HG03060 (cell line): ENCODE data around the gene FBXL16.

Experiments used
- ATAC-seq: cut with Tn5 transposase; IDR thresholded peaks from one replicate; pipeline ENCODE4 v1.9.1; 2021; ENCODE audit warnings: low read depth, moderate number of reproducible peaks; ENCODE audit not compliant: unreplicated experiment

Gene FBXL16

DNA sequence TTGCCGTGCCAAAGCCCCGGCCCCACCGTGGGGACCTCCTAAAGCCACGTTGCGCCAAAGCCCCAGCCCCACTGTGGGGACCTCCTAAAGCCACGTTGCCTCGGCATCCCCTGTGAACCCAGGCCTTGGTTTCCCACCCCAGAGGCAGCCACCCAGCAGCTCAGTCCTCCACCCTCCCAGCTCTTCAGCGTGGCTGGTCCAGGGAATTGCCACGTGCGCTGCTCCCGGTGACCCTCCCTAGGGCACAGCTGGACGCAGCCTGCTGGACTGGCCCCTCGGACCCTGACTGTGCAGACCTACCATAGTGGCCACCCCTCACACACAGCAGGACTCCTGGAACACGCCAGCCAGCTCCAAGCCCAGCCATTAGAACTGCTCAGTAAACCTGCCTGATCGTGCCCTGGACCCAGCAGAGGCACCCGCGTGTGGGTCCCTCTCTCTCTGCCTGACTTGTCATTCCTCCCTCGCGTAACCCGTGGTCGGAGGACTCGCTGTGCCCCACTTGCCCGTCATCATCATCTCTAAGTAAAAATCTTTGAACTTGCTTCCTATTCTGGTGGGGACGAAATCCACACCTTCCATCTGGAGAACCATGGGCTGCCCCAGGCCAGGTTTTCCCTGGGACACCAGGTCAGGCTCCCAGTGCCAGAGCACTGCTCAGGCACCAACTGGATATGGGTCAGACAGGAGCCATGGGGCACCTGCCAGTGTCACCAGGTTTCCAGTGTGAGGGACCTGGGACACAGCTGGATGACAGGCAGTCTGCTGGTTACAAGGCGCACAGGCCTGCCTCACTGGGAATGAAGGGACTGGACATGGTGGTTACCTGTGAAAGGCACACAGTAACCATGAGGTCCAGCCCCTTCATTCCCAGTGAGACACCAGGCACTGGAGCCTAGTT, 29.6 kb upstream of the FBXL16 start:
- no peak for ATAC-seq

- no peak for ATAC-seq
Measured at GRCh38 chr16:734208-734980, 28.8 kb upstream of the FBXL16 start.

- no peak for ATAC-seq
Measured at GRCh38 chr16:733382-734207, 28.0 kb upstream of the FBXL16 start.

GRCh38 chr16:732936-733335, 27.3 kb upstream of the FBXL16 start:
- no peak for ATAC-seq

GRCh38 chr16:732332-732731, 26.7 kb upstream of the FBXL16 start:
- ATAC-seq, result no peak

GRCh38 chr16:730666-731509, 25.3 kb upstream of the FBXL16 start:
- ATAC-seq, result no peak

DNA sequence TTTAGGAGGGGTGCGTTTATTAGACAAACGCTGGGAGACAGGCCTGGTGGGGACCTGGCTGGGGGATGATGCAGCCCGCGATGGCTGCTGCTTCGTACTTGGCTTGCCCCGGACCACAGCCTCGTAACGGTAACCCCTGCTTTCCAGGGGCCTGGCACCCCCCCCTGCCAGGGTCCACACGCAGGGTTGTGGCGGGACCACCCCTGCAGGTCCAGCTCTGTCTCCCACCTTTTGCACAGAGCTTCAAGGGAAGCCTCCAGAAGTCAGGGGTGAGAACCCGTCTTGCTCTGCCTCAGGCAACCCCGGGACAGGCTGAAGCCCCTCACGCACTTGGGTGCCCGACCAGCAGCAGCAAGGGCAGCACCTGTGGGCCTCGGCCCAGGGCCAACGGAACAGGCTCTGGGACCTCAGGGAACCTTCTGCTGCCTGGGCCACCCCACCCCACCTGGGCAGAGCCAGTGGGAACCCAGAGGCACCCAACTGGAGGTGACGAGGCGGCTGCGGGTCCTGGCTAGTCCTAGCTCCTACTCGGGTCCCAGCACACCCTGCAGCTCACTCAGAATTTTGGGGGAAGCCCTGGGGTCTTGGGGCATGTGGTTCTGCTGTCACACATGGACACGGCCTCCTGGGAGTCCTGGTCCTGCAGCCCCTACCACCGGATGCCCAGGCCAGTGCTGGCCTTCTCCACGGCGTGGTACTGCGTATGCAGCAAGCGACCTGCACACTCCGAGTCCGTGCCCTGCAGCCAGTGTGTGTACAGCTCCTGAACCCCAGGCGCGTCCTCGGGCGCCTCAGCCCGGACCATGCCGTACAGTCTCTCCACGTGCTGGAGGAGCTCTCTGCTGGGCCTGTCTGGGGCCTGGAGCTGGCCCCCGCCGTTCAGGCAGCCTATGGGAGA, 24.4 kb upstream of the FBXL16 start:
- no peak for ATAC-seq

DNA sequence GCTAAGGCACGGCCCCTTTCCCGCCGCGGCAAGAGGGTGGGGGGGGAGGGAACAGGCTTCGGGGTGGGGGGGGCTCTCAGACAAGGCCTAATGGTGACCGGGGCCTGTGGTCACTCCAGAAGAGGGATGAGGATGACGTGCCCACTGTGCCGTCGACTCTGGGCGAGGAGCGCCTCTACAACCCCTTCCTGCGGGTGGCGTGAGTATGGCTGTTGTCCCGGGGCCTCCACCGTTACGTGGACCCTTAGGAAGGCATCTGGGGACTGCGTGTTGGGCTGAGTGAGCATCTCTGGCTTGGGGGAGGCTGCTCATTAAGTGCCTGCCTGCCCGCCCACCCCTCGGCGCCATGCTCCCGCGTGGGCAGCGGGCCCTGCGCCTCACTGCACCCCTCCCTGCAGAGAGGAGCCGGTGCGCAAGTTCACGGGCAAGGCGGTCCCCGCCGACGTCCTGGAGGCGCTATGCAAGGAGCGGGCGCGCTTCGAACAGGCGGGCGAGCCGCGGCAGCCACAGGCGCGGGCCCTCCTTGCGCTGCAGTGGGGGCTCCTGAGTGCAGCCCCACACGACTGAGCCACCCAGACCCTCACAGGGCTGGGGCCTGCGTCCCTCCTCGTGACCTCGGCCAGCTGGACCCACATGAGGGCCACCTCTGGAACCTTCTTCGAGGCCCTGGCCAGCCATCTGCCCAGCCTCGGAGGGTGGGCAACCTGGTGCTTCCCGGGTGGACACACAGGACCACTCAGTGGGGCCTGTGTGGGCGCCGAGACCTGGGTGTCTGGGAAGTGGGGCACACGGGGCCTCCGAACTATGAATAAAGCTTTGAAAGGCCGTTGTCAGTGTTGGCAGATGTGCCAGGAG, 23.5 kb upstream of the FBXL16 start:
- ATAC-seq, result no peak

DNA sequence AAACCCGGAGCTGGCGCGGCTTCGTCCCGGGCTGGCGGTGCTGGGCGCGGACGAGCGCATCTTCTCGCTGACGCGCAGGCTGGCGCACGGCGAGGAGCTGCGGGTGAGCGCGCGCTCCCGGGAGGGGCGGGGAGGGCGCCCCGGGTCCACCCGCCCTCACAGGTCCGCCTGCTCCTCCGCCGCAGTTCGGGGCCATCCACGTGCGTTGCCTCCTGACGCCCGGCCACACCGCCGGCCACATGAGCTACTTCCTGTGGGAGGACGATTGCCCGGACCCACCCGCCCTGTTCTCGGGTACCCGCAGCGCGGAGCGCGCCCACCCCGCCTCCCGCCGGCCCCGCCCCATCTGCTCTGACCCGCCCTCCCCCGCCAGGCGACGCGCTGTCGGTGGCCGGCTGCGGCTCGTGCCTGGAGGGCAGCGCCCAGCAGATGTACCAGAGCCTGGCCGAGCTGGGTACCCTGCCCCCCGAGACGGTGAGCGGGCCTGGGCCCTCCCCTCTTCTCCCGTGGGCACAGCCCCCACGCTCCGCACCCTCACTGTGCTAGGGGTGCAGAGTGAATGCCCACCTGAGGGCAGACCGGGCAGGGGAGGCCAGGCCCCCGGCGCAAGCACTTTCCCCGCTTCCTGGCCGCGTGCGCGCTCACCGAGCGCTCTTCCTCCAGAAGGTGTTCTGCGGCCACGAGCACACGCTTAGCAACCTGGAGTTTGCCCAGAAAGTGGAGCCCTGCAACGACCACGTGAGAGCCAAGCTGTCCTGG, 22.7 kb upstream of the FBXL16 start:
- ATAC-seq, result no peak

DNA sequence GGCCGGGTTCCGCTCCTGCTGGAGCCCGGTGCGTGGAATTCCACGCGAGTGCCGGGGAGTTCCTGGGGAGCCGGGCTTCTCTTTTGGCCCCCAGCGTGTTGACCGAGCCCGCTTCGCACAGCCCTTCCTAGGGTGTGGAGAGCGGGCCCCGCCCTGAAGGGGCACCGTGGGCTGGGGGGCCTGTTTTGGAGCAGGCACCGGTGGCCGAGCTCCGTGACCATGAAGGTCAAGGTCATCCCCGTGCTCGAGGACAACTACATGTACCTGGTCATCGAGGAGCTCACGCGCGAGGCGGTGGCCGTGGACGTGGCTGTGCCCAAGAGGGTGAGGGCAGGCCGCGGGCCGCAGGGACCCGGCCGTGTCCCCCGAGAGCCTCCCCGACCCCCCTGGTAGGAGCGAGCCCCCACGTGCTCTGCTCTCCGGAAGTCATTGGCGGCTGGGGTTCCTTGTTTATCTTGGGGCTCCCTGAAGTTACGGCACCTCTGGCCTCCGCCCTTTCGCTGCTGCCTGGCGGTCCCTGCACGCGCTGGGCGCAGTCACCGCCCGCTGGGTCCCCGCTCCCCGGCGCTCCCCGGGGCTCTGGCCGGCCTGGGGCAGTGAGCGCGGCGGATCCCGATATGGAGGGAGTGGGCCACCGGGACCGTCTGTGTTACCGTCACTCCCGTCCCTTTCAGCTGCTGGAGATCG, 21.8 kb upstream of the FBXL16 start:
- no peak for ATAC-seq

- ATAC-seq, result no peak
Measured at GRCh38 chr16:726438-727290, 21.1 kb upstream of the FBXL16 start, which contains the start of the genes CCDC78 and HAGHL. TSS of gene CCDC78 (minus strand) at chr16:726443. CDS start at chr16:726367, 76 bp downstream. TSS of gene HAGHL (plus strand) at chr16:727106. CDS start at chr16:727510, 404 bp downstream.

- ATAC-seq, result no peak
Measured at GRCh38 chr16:726188-726437, 20.5 kb upstream of the FBXL16 start.

- ATAC-seq, result no peak
Measured at GRCh38 chr16:725463-726187, 20.0 kb upstream of the FBXL16 start.

- no peak for ATAC-seq
Measured at GRCh38 chr16:725041-725376, 19.4 kb upstream of the FBXL16 start.
